Peyer's patch (tissue), 4 donors: ENCODE data around the gene GRIN3B. TPM values are rescaled to one million over a fixed set of nuclear protein-coding genes. Genes with fewer than 3 reads are reported as not detected.

Source experiments
- DNase-seq, 3 donors: peaks; one replicate each; pipeline ENCODE4 v3.0.0-alpha.2; 2017 to 2019
- H3K27ac ChIP-seq, 4 donors: fragments of 200-600 bp; sonication (generic); one replicate each; pipeline ENCODE4 v1.5.1; 2016 to 2019
- H3K27me3 ChIP-seq, 2 donors: fragments of 200-600 bp; sonication (generic); one replicate each; pipeline ENCODE4 v1.5.1; 2019
- H3K36me3 ChIP-seq, 3 donors: fragments of 200-600 bp; sonication (generic); one replicate each; pipeline ENCODE4 v1.5.1; 2016 to 2019
- H3K4me1 ChIP-seq, 4 donors: fragments of 200-600 bp; sonication (generic); one replicate each; pipeline ENCODE4 v1.5.1; 2016 to 2019
- H3K4me3 ChIP-seq, 4 donors: fragments of 200-600 bp; sonication (generic); 1 replicate in 3 of 4; 2 replicates in 1 of 4; pipeline ENCODE4 v1.5.1; 2016 to 2019; ENCODE audit warnings: mild to moderate bottlenecking in 1 of 4
- H3K9me3 ChIP-seq, 4 donors: fragments of 200-600 bp; sonication (generic); one replicate each; pipeline ENCODE4 v1.5.1; 2016 to 2019; ENCODE audit warnings: mild to moderate bottlenecking in 1 of 4
- POLR2A ChIP-seq, 2 donors: fragments of 450-650 bp; IDR thresholded peaks; one replicate each; pipeline ENCODE4 v1.5.1; 2017; ENCODE audit warnings: antibody characterized with exemption in 2 of 2, mild to moderate bottlenecking in 2 of 2, moderate library complexity in 2 of 2
- total RNA-seq, 4 donors: library from RNA; depleted of rRNA; stranded (reverse); fragments of >200 nt; gene quantifications; one replicate each; pipeline ENCODE4 v1.1.0, GENCODE V29; 2016
- TF ChIP-seq, protein P1 (sequence below), 6 experiments: fragments of 450-650 bp in 4 of 6; fragments of 200-600 bp in 2 of 6; sonication (generic) in 1 of 6; IDR thresholded peaks; one replicate each; pipeline ENCODE4 v1.5.1; 2017 to 2019; ENCODE audit warnings: antibody characterized with exemption in 6 of 6, mild to moderate bottlenecking in 3 of 6, moderate library complexity in 1 of 6

Gene GRIN3B
- total RNA-seq, 4 donors from 2014 or later, result not detected

DNA sequence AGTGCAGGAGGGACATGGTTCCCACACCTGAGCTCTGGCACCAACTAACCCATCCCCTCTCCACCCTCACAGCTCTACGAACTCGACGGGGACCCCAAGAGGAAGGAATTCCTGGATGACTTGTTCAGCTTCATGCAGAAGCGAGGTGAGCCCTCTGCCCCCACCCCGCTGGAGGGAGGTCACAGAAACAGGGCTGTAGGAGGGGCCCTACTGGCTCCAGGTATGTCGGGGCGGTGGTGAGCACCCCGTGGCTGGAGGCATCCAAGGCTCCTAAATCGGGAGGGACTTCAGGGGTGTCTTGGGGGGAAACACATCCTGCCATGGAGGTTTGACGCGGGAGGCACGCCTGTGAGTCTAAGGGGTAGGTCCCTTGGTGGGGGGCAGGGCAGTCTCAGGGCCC, 40.2 kb upstream of the GRIN3B start:
- peaks cover 0 to 9% (median 3%) of the 10 kb centered on the region in 4 donors for H3K4me1 ChIP-seq

GRCh38 chr19:960601-960938, 39.6 kb upstream of the GRIN3B start:
- H3K36me3 ChIP-seq, result peaks cover 0 to 16% (median 0%) of the 10 kb centered on the region in 3 donors
- no peak overlapping the region for H3K27ac ChIP-seq
- DNase-seq, result no peak
- H3K4me3 ChIP-seq, result no peak overlapping the region
- no peaks in the 10 kb centered on the region for H3K27me3 ChIP-seq
- H3K9me3 ChIP-seq, result no peaks in the 10 kb centered on the region
- peaks cover 0 to 9% (median 0%) of the 10 kb centered on the region in 4 donors for H3K4me1 ChIP-seq
- TF ChIP-seq, protein P1, sequence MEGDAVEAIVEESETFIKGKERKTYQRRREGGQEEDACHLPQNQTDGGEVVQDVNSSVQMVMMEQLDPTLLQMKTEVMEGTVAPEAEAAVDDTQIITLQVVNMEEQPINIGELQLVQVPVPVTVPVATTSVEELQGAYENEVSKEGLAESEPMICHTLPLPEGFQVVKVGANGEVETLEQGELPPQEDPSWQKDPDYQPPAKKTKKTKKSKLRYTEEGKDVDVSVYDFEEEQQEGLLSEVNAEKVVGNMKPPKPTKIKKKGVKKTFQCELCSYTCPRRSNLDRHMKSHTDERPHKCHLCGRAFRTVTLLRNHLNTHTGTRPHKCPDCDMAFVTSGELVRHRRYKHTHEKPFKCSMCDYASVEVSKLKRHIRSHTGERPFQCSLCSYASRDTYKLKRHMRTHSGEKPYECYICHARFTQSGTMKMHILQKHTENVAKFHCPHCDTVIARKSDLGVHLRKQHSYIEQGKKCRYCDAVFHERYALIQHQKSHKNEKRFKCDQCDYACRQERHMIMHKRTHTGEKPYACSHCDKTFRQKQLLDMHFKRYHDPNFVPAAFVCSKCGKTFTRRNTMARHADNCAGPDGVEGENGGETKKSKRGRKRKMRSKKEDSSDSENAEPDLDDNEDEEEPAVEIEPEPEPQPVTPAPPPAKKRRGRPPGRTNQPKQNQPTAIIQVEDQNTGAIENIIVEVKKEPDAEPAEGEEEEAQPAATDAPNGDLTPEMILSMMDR (IDR thresholded peaks at IDR 0.05), result no peak
- TF ChIP-seq POLR2A (IDR thresholded peaks at IDR 0.05), result no peak

More for the DNA sequence above, 40.2 kb upstream of the GRIN3B start:
- H3K27me3 ChIP-seq, result no peaks in the 10 kb centered on the region
- H3K27ac ChIP-seq, result no peak overlapping the region
- H3K36me3 ChIP-seq, result peaks cover 0 to 12% (median 0%) of the 10 kb centered on the region in 3 donors
- no peak overlapping the region for H3K4me3 ChIP-seq
- no peak for DNase-seq
- no peaks in the 10 kb centered on the region for H3K9me3 ChIP-seq
- TF ChIP-seq POLR2A (IDR thresholded peaks at IDR 0.05), result no peak
- TF ChIP-seq, protein P1 (IDR thresholded peaks at IDR 0.05), result no peak

DNA sequence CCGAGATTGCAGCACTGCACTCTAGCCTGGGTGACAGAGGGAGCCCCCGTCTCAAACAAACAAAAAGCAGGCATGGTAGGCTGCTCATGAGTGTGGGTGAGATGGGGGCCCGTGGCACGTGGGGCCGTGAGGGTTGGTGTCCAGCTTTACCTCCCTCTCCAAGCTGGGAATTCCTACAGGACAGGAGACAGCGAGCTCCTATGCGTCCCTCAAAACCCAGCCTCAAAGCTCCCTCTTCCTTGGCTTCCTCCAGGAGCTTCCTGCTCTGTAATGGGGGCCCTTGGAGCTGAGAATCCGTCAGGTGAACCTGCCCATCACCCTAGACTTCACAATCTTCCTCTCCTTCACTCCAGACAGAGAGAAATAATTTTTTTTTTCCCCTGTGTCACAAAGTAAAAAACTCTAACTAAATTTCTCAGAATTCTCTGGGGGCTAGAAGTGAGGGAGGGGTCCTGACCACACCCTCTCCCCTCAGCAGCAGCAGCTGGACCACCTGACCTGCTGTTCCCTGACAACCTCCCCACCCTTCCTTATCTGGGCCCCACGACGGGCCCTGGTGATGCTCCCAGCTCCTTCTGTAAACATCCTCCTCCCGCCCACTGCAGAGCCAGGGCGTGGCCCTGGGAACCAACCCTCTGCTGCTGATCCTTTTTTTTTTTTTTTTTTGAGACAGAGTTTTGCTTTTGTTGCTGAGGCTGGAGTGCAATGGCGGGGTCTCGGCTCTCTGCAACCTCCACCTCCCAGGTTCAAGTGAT, 38.2 kb upstream of the GRIN3B start:
- Histone ChIP-seq H3K9me3 (no peaks in the 10 kb centered on the region), H3K36me3 (peaks cover 0 to 20% (median 0%) of the 10 kb centered on the region in 3 donors), H3K4me1 (no peaks in the 10 kb centered on the region), H3K27ac (no peak overlapping the region), H3K27me3 (no peaks in the 10 kb centered on the region), H3K4me3 (no peak overlapping the region)
- TF ChIP-seq, protein P1 (IDR thresholded peaks at IDR 0.05), result no peak
- no peak for TF ChIP-seq POLR2A (IDR thresholded peaks at IDR 0.05)
- DNase-seq, result peak in 1 of 3 donors; percentile 66

DNA sequence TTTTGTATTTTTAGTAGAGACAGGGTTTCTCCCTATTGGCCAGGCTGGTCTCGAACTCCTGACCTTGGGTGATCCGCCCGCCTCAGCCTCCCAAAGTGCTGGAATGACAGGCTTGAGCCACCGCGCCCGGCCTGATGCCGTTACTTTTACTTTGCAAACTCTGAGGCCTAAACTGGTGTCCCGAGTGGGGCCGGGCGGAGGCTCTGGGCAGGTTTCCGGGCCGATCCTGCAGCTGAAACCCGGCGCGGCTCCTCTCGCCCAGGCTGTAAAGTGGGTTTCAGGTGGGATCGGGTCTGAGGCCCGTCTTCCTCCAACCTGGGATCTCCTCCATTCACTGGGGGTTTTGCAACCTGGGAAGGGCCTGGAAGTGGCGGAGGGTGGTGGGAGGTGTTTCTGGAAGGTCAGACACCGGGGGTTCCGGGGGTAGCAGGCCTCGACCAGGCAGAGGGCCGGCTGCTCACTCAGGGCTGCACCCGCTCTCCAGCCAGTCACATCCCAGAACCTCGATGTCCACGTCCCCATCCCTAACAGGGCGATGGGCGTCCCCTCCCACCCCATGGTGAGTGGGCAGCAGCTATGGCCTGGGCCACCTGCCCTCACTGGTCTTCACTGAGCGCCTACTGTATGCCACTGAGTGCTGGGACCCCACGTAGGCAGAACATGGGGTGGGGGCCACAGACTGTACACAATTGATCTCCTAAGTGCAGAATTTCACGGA, 37.4 kb upstream of the GRIN3B start:
- TF ChIP-seq, protein P1 (IDR thresholded peaks at IDR 0.05), result no peak
- no peak for TF ChIP-seq POLR2A (IDR thresholded peaks at IDR 0.05)
- Histone ChIP-seq H3K4me3 (no peak overlapping the region), H3K9me3 (no peaks in the 10 kb centered on the region), H3K36me3 (peaks cover 0 to 23% (median 0%) of the 10 kb centered on the region in 3 donors), H3K27me3 (no peaks in the 10 kb centered on the region), H3K4me1 (no peaks in the 10 kb centered on the region), H3K27ac (no peak overlapping the region)
- no peak for DNase-seq

DNA sequence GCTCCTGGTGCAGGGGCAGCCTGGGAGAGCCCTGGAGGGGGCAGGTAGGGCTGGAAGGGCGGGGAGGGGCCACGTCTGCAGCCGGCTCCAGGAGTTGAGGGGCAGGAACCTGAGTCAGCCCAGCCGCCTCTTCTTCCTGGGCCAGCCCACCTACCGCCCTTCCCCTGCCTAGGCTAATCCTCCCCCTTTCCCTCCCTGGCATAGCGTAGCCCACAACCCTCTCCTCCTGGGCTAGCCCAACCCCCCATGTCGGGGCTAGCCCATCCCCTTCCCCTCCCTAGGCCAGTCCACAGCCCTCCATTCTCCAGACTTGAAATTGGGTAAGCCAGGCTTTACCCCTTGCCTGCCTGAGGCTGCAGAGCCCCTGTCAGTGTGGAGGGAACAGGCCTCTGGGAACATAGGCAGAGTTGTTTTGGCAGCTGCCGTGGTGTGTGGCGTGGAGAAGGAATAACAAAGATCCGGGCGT, 36.7 kb upstream of the GRIN3B start:
- H3K27ac ChIP-seq, result no peak overlapping the region
- H3K36me3 ChIP-seq, result peaks cover 0 to 26% (median 0%) of the 10 kb centered on the region in 3 donors
- TF ChIP-seq, protein P1 (IDR thresholded peaks at IDR 0.05), result no peak
- no peak for TF ChIP-seq POLR2A (IDR thresholded peaks at IDR 0.05)
- no peak for DNase-seq
- H3K4me3 ChIP-seq, result no peak overlapping the region
- H3K4me1 ChIP-seq, result no peaks in the 10 kb centered on the region
- no peaks in the 10 kb centered on the region for H3K9me3 ChIP-seq
- no peaks in the 10 kb centered on the region for H3K27me3 ChIP-seq
